Testis (tissue), 3 donors: ENCODE data around the gene ELSPBP1. TPM values are rescaled to one million over a fixed set of nuclear protein-coding genes. Genes with fewer than 3 reads are reported as not detected.

Experiments used
- DNase-seq: peaks from one replicate; pipeline ENCODE4 v3.0.0-alpha.2; 2019
- H3K27ac ChIP-seq, 2 donors: fragments of 200-600 bp; sonication (generic); one replicate each; pipeline ENCODE4 v1.5.1; 2019
- H3K27me3 ChIP-seq: fragments of 200-600 bp; sonication (generic); one replicate; pipeline ENCODE4 v1.5.1; 2019
- H3K36me3 ChIP-seq: fragments of 200-600 bp; sonication (generic); one replicate; pipeline ENCODE4 v1.5.1; 2017; ENCODE audit warnings: low read depth; ENCODE audit errors: missing control alignments
- H3K4me1 ChIP-seq: fragments of 200-600 bp; sonication (generic); one replicate; pipeline ENCODE4 v1.5.1; 2019
- H3K4me3 ChIP-seq, 2 donors: fragments of 200-600 bp; sonication (generic); one replicate each; pipeline ENCODE4 v1.5.1; 2017 to 2019
- H3K9me3 ChIP-seq: fragments of 200-600 bp; sonication (generic); one replicate; pipeline ENCODE4 v1.5.1; 2017
- CTCF ChIP-seq, 3 experiments: fragments of 450-650 bp in 2 of 3; fragments of 200-600 bp in 1 of 3; sonication (generic) in 1 of 3; IDR thresholded peaks; one replicate each; pipeline ENCODE4 v1.5.1; 2016 to 2019; ENCODE audit warnings: antibody characterized with exemption in 3 of 3, mild to moderate bottlenecking in 2 of 3, moderate library complexity in 1 of 3
- POLR2A ChIP-seq: fragments of 450-650 bp; IDR thresholded peaks from one replicate; pipeline ENCODE4 v1.6.1; 2017; ENCODE audit warnings: antibody characterized with exemption, mild to moderate bottlenecking, moderate library complexity
- WGBS, 2 donors: methylation state at CpG; one replicate each; pipeline ENCODE4 v1.1.5; 2018; 5-methylcytosine and 5-hydroxymethylcytosine counted together
- intact Hi-C: fragments of 100-400 bp; cut with DNase I; formaldehyde crosslinking; loops from one replicate; pipeline ENCODE4 v1.15.1; 2023; ENCODE audit warnings: low total_unique reads
- polyA plus RNA-seq: library from polyadenylated mRNA; stranded (reverse); fragments of 350-450 nt; fragmentation: Illumina TruSeq; extraction: RNeasy Lipid Tissue Mini Kit (QIAGEN cat#74804); gene quantifications from one replicate; pipeline ENCODE4 v1.2.3, GENCODE V29; 2014; ENCODE audit warnings: low read depth, low replicate concordance; ENCODE audit not compliant: insufficient read depth
- total RNA-seq, 2 donors: library from RNA; depleted of rRNA; stranded (reverse); fragments of >200 nt; gene quantifications; one replicate each; pipeline ENCODE4 v1.2.3, GENCODE V29; 2016

The ELSPBP1 gene
- total and polyA plus RNA-seq, 3 donors from 2014 or later, result 0.25 to 1.2 (median 1.1) TPM

GRCh38 chr19:48004236-48004635 is 9.8 kb downstream of the ELSPBP1 start:
- H3K4me3 ChIP-seq, result no peak overlapping the region
- DNase-seq, result no peak
- H3K4me1 ChIP-seq, result no peaks in the 10 kb centered on the region
- 71 to 76% methylated on average over 5 to 6 of the region's 6 CpGs for WGBS, 2 donors
- no peak overlapping the region for H3K27ac ChIP-seq
- TF ChIP-seq POLR2A (no peak), CTCF (IDR thresholded peaks at IDR 0.05) (no peak)
- intact Hi-C loops, result no loop called here
- H3K27me3 ChIP-seq, result no peaks in the 10 kb centered on the region
- no peaks in the 10 kb centered on the region for H3K9me3 ChIP-seq
- H3K36me3 ChIP-seq, result no peaks in the 10 kb centered on the region

- DNase-seq, result peak; percentile 39
- intact Hi-C loops, result no loop called here
- no peaks in the 10 kb centered on the region for H3K4me1 ChIP-seq
- 75% methylated on average over 6 of the region's 6 CpGs for WGBS, 2 donors
- no peaks in the 10 kb centered on the region for H3K27me3 ChIP-seq
- TF ChIP-seq POLR2A (no peak), CTCF (IDR thresholded peaks at IDR 0.05) (peak in 2 of 3 experiments; percentile 18 to 26)
- H3K27ac ChIP-seq, result no peak overlapping the region
- H3K9me3 ChIP-seq, result no peaks in the 10 kb centered on the region
- H3K4me3 ChIP-seq, result no peak overlapping the region
- no peaks in the 10 kb centered on the region for H3K36me3 ChIP-seq
These were observed 12.3 kb downstream of the ELSPBP1 start for GRCh38 chr19:48006762-48007161.

- TF ChIP-seq POLR2A (no peak), CTCF (IDR thresholded peaks at IDR 0.05) (no peak)
- Histone ChIP-seq H3K9me3 (no peaks in the 10 kb centered on the region), H3K27me3 (no peaks in the 10 kb centered on the region), H3K4me3 (no peak overlapping the region), H3K36me3 (no peaks in the 10 kb centered on the region), H3K27ac (no peak overlapping the region), H3K4me1 (no peaks in the 10 kb centered on the region)
- DNase-seq, result no peak
- WGBS, 2 donors, result 85 to 91% methylated on average over 11 of the region's 11 CpGs
- intact Hi-C loops, result no loop called here
These were observed 16.7 kb downstream of the ELSPBP1 start for GRCh38 chr19:48010932-48011758.

- Histone ChIP-seq H3K27ac (no peak overlapping the region), H3K9me3 (no peaks in the 10 kb centered on the region), H3K36me3 (no peaks in the 10 kb centered on the region), H3K27me3 (no peaks in the 10 kb centered on the region), H3K4me3 (no peak overlapping the region), H3K4me1 (no peaks in the 10 kb centered on the region)
- no peak for DNase-seq
- WGBS, 2 donors, result 72 to 90% methylated on average over 3 of the region's 3 CpGs
- intact Hi-C loops, result no loop called here
- TF ChIP-seq CTCF (IDR thresholded peaks at IDR 0.05), result no peak
- TF ChIP-seq POLR2A, result no peak
These were observed 26.3 kb downstream of the ELSPBP1 start for GRCh38 chr19:48020686-48021085.

GRCh38 chr19:48023011-48023410 is 28.6 kb downstream of the ELSPBP1 start:
- WGBS, 2 donors, result 67% methylated on average over 2 of the region's 2 CpGs
- H3K9me3 ChIP-seq, result no peaks in the 10 kb centered on the region
- TF ChIP-seq POLR2A, result no peak
- no peak for TF ChIP-seq CTCF (IDR thresholded peaks at IDR 0.05)
- no peaks in the 10 kb centered on the region for H3K4me1 ChIP-seq
- H3K4me3 ChIP-seq, result no peak overlapping the region
- H3K36me3 ChIP-seq, result no peaks in the 10 kb centered on the region
- intact Hi-C loops, result no loop called here
- H3K27me3 ChIP-seq, result no peaks in the 10 kb centered on the region
- H3K27ac ChIP-seq, result no peak overlapping the region
- DNase-seq, result no peak
